ENCODE data around the gene NUDT3. TPM values are rescaled to one million over a fixed set of nuclear protein-coding genes. Genes with fewer than 3 reads are reported as not detected.

NUDT3 gene
- total and polyA plus RNA-seq, 9 of the 15 experiments (the other 6 are each of a cell fraction or from before 2014, with no cell fraction given): 5.4 to 81.2 (median 56.4) TPM

- TF ChIP-seq BRF2 (IDR thresholded peaks at IDR 0.05; ENCODE audit: borderline replicate concordance, insufficient read depth, insufficient read length): no peak
- no peak for TF ChIP-seq RAD21 (CRISPR knock-in tag; conservative IDR thresholded peaks at IDR 0.05 in 1 of 2, IDR thresholded peaks at IDR 0.05 in 1 of 2)
- no peak for TF ChIP-seq CCAR2 (IDR thresholded peaks at IDR 0.05; ENCODE audit: low read depth, low read length)
- no peak for TF ChIP-seq ZNF212 (CRISPR knock-in tag; IDR thresholded peaks at IDR 0.05)
- TF ChIP-seq PRDM10 (IDR thresholded peaks at IDR 0.05; ENCODE audit: partially characterized antibody): no peak
- no peak for TF ChIP-seq SMARCA4 (IDR thresholded peaks at IDR 0.05)
- TF ChIP-seq BCL6 (CRISPR knock-in tag; IDR thresholded peaks at IDR 0.05): no peak
- no peak for TF ChIP-seq MBD1 (CRISPR knock-in tag; IDR thresholded peaks at IDR 0.05)
- no peak for TF ChIP-seq MLLT1 (IDR thresholded peaks at IDR 0.05)
- no peak for TF ChIP-seq CREBBP (IDR thresholded peaks at IDR 0.05; ENCODE audit: low read depth, low read length)
- no peak for TF ChIP-seq ZNF354B (CRISPR knock-in tag; IDR thresholded peaks at IDR 0.05)
- no peak for TF ChIP-seq FOXM1 (IDR thresholded peaks at IDR 0.05; ENCODE audit: low read depth)
- no peak for TF ChIP-seq FOXM1 (CRISPR knock-in tag; IDR thresholded peaks at IDR 0.05; ENCODE audit: low read depth)
- TF ChIP-seq ZNF263 (CRISPR knock-in tag; IDR thresholded peaks at IDR 0.05; ENCODE audit: borderline replicate concordance): no peak
- no peak for TF ChIP-seq ZNF347 (CRISPR knock-in tag; IDR thresholded peaks at IDR 0.05; ENCODE audit: low read depth)
- no TSS peak for BruUV-seq (replicated peaks)
- 96% methylated on average over 5 of the region's 5 CpGs for WGBS (ENCODE audit: insufficient coverage, low coverage, missing lambda C conversion rate)
- Histone ChIP-seq H4K20me1 (replicated peaks; ENCODE audit: control insufficient read depth, insufficient read depth, low read length) (peaks cover 14% of the 10 kb centered on the region), H3K9ac (ENCODE audit: insufficient read depth in 1 of 2, low read depth in 2 of 2, low read length in 2 of 2) (no peak overlapping the region), H2AFZ (ENCODE audit: low read depth, low read length) (no peak overlapping the region), H3K27me3 (ENCODE audit: control insufficient read depth in 2 of 2, insufficient read depth in 2 of 2, low read length in 2 of 2) (no peaks in the 10 kb centered on the region), H3K9me3 (replicated peaks; ENCODE audit: control insufficient read depth, insufficient read depth, low read depth, low read length) (no peaks in the 10 kb centered on the region), H3K4me1 (replicated peaks in 1 of 2; ENCODE audit: control insufficient read depth in 2 of 2, insufficient read depth in 2 of 2, low read length in 2 of 2) (peaks cover 3 to 12% of the 10 kb centered on the region in 2 experiments; a peak in 4 of 5 replicates), H3K4me3 (no peak overlapping the region), H3K4me2 (ENCODE audit: insufficient read depth, low read length) (no peak overlapping the region), H3K79me2 (ENCODE audit: control insufficient read depth, insufficient read depth, low read length) (peaks cover 93% of the 10 kb centered on the region), H3K27ac (ENCODE audit: extremely low read depth, low read depth, low read length) (no peak overlapping the region), H3K9me1 (ENCODE audit: control insufficient read depth, insufficient read depth, low read length) (no peaks in the 10 kb centered on the region), H3K36me3 (ENCODE audit: control insufficient read depth, insufficient read depth, low read length) (peaks cover 35% of the 10 kb centered on the region)
- FAIRE-seq (no peak), ATAC-seq (no peak), DNase-seq (ENCODE audit: extremely low read depth in 1 of 4, low spot score in 3 of 4) (no peak)
- POLR2A ChIA-PET: interaction anchor here (0.6 kb wide), 1 partner anchor 61 kb away, joined by 3 read pairs; no protein-coding TSS in a partner anchor
- intact Hi-C loops (cut with micrococcal nuclease): no loop called here
- CTCF ChIA-PET (ENCODE audit: low intra/inter-chr PET ratio): no interaction called here
- in situ Hi-C loops (cut with MboI): no loop called here
Observed at GRCh38 chr6:34373511-34373910, 19.0 kb downstream of the NUDT3 start.
